ENCODE data around the gene AXL. TPM values are rescaled to one million over a fixed set of nuclear protein-coding genes. Genes with fewer than 3 reads are reported as not detected.

Gene AXL
- total RNA-seq, 1 donor from 2014 or later = 206 TPM

DNA sequence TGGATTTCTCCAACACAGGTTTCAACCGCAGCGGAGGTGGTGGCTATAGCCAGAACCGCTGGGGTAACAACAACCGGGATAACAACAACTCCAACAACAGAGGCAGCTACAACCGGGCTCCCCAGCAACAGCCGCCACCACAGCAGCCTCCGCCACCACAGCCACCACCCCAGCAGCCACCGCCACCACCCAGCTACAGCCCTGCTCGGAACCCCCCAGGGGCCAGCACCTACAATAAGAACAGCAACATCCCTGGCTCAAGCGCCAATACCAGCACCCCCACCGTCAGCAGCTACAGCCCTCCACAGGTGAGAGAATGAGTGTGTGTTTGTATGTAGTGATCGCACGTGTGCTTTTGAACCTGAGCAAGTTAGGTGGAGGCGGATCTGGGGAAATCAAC is 84.9 kb downstream of the AXL start:
- no peak for DNase-seq (ENCODE audit: low read depth)
- TF ChIP-seq, protein P1, sequence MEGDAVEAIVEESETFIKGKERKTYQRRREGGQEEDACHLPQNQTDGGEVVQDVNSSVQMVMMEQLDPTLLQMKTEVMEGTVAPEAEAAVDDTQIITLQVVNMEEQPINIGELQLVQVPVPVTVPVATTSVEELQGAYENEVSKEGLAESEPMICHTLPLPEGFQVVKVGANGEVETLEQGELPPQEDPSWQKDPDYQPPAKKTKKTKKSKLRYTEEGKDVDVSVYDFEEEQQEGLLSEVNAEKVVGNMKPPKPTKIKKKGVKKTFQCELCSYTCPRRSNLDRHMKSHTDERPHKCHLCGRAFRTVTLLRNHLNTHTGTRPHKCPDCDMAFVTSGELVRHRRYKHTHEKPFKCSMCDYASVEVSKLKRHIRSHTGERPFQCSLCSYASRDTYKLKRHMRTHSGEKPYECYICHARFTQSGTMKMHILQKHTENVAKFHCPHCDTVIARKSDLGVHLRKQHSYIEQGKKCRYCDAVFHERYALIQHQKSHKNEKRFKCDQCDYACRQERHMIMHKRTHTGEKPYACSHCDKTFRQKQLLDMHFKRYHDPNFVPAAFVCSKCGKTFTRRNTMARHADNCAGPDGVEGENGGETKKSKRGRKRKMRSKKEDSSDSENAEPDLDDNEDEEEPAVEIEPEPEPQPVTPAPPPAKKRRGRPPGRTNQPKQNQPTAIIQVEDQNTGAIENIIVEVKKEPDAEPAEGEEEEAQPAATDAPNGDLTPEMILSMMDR (conservative IDR thresholded peaks at IDR 0.05; ENCODE audit: low read depth, low read length) = no peak
- no peak overlapping the region for H3K4me3 ChIP-seq (ENCODE audit: low read depth, low read length)

DNA sequence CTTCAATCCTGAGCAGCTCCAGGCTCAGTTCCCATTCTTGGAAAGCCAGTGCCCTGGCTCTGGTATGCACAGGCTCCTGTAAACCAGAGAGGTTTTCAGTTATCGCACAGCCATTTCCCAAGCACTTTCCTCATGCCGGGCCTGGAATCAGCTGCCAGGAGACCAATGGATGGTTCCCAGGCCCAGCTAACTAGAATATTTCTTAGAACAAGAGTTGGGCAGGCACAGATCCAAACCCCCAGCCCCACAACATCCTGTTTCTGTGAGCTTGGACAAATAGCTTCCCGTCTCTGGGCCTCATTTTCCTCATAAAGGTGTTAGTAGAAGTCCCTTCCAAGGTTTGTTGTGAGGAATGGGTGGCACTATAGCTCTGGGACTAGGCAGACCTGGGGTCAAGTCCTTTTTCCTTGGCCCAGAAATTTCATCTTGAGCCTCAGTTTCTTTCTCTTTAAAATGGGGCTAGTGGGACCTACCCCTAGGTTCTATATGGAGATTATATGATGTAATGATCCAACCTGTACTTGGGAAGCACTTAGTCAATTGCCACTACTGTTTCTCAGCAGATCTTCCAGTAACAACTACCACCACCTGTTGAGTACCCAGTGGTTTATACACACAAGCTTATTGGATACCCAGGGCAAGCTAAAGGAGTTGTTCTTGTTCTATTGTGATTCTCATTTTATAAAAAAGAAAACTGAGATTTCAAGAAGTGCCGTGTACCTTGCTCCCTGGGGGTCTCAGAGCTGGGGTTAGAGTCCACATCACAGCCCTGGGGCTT is 85.9 kb downstream of the AXL start:
- no peak for DNase-seq (ENCODE audit: low read depth)
- TF ChIP-seq, protein P1 (conservative IDR thresholded peaks at IDR 0.05; ENCODE audit: low read depth, low read length) = no peak
- H3K4me3 ChIP-seq (ENCODE audit: low read depth, low read length) = no peak overlapping the region

DNA sequence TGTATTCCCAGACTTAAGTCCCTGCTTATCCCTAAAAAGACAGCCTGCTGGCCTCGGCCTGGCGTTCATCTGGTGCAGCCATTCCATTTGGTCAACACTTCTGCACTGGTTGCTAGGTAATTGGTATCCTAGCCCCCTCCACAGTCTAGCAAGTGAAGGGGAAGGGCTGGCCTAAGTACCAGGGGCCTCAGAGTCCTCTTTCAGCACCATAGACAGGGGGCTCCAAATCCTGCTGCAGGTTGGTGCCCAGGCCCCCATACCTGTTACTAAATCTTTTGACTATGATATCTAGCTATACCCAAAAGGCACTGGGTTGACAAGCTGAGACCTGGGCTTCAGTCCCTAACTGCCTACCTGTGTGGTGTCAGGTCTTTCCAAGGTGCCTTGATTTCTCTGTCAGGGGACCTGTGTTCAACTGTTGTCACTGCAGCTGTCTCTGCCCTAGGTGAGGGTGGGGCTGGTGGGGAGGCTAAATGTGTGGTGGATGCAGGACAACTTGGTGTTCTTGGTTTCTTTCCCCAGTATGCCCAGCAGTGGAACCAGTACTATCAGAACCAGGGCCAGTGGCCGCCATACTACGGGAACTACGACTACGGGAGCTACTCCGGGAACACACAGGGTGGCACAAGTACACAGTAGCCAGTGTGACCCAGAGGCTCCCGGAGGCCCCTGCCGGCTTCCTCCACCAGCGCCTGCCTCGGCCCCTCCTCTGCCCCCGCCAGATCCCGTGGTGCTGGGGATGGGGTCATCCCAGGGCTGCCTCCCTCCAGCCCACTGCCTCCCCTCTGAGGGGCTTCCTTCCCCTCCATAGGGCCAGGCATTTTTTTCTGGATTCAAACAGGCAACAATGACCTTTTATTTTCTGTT is 87.1 kb downstream of the AXL start:
- TF ChIP-seq, protein P1 (conservative IDR thresholded peaks at IDR 0.05; ENCODE audit: low read depth, low read length) = no peak
- H3K4me3 ChIP-seq (ENCODE audit: low read depth, low read length) = no peak overlapping the region

DNA sequence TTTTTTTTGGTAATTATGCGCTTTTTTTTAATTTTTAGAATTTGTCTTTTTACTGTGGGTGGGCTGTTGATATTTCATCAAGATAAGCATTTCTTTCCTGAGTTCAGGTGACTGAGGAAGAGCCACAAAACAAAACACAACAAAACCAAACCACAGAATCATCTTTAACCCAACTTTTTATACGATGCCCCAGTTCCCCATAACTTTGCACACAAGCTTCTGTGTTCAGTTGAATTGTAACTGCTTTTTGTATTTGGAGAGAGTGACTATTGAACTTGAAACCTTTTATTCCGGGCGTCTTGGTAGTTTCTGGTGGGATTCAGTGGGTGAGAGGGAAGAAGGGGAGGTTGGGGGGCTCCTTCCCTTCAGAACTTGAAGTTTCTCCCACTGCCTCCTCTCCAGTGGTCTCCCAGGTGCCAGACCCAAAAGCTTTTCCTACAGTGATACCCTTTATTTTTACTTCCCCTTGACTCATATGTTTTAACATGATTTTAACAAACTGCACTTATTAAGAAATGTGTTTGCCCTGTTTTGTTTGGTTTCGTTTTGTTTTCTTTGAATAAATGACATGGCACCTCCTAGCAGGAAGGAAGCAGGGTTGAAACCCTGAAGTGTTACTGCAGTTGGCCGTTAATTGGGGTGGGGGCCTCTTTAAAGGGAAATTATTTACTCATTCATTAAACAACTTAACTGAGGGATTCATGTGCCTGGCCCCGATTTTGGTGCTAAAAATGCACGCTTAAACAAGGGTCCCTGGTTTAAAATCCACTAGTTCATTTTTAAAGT is 88.3 kb downstream of the AXL start:
- TF ChIP-seq, protein P1 (conservative IDR thresholded peaks at IDR 0.05; ENCODE audit: low read depth, low read length) = no peak
- no peak overlapping the region for H3K4me3 ChIP-seq (ENCODE audit: low read depth, low read length)
- DNase-seq (ENCODE audit: low read depth) = no peak

More for the DNA sequence above, 87.1 kb downstream of the AXL start:
- DNase-seq (ENCODE audit: low read depth) = no peak

DNA sequence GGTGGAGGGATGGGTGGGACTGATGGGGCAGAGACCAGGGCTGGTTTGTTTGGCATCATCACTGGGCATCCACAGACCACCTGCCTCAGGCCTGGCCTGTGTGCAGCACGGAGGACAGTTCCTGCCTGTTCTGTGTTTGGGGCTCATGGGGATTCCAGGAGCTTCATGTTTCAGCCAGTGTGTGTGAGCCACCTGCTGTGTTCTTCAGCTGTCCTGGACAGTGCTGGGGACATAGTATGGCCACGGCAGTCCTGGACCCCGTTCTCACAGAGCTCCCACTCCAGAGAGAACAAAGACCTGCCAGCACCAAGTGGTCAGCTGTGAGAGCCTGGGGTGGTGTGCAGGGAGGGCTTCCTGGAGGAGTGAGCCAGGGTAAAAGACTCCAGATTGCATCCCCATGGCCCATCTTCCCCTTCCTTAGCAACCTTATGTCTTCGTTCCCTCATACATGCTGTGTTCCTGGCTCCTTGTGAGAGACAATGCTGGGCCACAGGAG is 89.0 kb downstream of the AXL start:
- no peak for DNase-seq (ENCODE audit: low read depth)
- TF ChIP-seq, protein P1 (conservative IDR thresholded peaks at IDR 0.05; ENCODE audit: low read depth, low read length) = no peak
- no peak overlapping the region for H3K4me3 ChIP-seq (ENCODE audit: low read depth, low read length)

DNA sequence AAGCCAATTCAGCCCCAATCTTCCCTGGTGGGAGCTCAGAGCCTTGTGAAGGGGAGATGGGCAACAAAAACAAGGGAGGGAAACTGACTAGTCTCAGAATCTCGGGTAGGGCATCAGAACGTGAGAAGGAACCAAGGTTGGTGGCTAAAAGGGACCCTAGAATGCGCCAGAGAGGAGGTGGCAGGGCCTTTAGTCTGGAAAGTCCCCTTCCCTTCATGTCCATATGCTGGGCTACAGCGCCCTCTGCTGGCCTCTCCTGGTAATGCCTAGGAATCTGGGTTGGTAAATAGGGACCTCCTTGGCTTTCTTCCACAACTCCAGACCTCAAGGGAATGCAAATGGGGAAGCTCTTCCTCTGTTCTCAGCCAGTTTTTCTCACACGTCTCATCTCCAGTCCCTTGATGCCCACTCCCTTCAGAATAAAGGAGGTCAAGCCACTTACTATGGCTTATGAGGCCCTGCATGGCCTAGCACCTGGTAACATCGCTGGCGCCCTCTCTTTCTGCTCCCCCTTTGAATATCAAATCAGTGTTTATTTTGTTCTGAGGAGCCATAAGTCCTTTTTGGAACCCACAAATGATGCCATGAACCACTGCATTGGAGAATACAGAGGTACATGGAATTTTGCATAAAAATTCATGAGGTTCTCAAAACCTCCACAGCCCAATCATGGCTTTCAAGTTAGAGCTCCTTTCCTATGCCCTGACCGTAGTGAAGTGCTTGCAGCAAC is 89.6 kb downstream of the AXL start:
- DNase-seq (ENCODE audit: low read depth) = peak; percentile 41
- H3K4me3 ChIP-seq (ENCODE audit: low read depth, low read length) = peak overlapping the region; percentile 70
- TF ChIP-seq, protein P1 (conservative IDR thresholded peaks at IDR 0.05; ENCODE audit: low read depth, low read length) = peak; percentile 99

Measured in epithelial cell of proximal tubule (primary cell).